ENCODE measurements around the gene L3MBTL4.
"Not testable (repeated sequence)": the region's sequence is repeated elsewhere in the genome, so short reads cannot be mapped to it uniquely, and the experiment has no call there.

L3MBTL4 gene

DNA sequence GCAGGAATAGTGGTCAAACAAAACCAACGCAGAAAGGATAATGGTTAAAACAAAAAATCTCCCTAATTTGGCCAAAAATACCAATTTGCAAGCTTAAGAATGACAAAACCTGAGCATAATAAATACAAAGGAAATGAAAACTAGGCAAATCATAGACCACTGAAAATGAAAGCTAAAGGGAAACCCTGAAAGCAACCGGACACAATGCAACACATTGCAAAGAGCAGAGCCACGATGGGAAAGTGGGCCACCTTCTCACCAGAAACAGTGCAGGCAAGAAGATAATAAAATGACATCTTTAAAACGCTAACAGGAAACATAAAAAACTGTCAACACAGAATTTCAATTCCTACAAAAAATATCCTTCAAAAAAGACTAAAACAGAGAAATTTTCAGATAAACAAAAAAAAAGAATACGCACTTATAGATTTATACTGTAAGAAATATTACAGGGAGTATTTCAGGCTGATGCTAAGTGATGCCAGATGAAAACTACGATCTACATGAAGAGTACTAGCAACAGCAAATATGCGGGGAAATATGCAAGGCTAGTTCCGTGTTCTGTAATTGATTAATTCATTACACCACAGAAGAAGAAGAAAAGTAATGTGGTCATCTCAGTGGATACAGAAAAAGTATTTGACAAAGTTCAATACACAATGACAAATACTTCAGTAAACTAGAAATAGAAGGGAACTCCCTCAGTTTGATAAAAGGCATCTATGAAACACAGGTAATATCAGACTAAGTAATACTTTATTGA lies 239.5 kb downstream of the L3MBTL4 start:
- no peak for DNase-seq (ENCODE audit: low spot score)

DNA sequence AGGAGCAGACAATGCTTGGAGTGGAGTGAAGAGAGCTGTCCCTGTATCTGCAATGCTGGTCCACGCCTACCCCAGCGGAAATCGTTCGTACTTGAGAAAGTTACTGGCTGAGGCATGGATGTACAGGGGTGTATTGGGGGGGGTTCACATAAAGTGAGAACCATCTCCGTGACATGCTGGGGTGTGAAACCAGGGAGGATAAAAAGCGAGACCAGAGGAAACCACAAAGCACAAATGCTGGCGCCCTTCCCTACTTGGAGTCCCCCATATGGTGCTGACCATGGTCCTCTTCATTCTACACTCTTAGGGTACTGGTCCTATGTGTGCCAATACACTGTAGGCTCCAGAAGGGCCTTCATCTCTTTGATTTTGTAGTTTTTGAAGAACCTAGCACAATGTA lies 244.1 kb downstream of the L3MBTL4 start:
- DNase-seq (ENCODE audit: low spot score), result no peak

DNA sequence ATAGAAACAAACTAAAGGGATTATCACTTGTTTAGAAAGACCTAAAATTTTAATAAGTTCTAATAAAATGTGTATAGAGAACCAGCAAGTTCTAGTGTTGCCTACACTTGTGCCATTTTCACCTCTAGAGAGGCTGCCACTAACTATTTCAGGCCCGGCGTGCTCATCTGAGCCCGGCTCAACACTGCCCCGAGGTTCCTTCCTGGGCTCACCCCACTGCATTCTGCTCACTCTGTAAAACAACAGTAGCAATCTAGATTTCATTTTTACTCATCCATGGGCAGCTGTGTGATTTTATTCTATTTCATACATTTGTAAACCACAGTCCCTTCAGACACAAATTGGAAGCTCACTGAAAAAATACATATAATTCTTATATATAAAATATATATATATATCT lies 253.2 kb downstream of the L3MBTL4 start:
- DNase-seq (ENCODE audit: low spot score), result no peak

DNA sequence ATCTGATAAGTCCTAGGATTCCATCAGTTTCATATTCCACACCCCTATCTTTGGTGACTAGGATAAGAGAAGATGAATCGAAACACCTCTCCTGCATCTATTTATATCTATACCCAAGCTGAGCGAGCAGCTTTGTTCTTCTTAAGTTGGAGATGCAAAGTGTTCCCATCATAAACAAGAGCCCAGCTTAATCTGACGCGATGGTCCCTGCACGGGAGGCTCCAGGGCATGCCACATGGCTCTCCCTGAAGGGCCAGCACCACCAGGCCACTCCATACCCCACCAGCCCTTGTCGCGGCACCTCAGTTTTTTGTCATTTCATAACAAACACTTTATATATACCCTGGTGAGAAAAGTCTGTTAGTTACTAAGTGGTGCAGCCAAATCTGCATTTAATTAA lies 255.3 kb downstream of the L3MBTL4 start:
- DNase-seq (ENCODE audit: low spot score), result no peak

DNA sequence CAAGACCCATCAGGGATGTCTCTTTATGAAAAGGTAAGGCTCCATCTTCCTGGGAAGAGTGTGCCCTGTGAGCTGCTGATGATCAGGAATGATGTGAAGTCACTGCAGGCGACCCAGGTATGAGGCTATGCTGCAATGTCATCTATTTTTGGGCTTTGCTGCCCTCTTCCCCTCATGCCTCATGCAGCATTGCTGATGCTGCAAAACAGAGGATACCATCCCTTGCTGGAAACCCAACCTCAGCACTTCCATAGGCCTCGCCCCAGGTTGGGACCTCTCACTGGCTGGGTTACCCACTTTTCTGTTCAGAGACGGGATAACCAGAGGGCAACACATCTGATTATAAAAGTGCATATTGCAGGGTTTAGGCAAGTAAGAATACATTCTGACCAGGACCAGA lies 255.8 kb downstream of the L3MBTL4 start:
- DNase-seq (ENCODE audit: low spot score), result no peak

DNA sequence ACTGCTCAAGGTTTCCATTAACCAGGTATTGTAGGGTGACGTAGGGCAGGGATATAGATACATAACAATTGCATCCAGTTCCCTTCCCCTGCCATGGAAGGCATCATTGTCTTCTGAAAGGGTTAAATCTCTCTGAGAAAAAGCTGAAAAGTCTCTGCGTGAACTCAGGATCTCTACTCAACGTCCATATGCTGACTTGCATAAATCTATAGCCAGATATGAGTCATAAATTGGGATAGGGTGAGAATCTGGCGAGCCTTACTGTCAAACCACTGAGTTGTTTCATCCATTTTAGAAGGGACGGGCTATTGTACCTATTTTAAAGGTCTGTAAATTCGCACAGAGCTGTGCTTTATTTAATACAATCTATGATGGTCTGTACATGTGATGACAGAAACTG lies 258.3 kb downstream of the L3MBTL4 start:
- DNase-seq (ENCODE audit: low spot score), result no peak

DNA sequence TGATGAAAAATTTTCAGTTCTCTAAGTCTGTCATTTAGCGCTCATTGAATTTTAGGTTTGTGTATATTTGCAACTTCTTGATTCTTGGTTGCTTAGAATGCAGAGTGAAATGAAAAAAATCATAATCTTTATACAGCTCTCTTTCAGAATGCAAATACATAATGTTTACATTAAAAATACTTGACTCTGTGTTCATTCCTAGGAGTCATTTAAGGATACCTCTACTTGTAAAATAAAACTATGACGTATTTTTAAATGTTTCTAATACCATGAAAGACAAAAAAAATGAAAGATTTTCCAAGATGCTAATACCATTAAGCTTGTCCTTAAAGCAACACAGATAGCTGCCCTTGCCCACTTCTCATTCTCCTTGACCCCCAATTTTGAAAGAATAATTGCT lies 259.0 kb downstream of the L3MBTL4 start:
- no peak for DNase-seq (ENCODE audit: low spot score)

DNA sequence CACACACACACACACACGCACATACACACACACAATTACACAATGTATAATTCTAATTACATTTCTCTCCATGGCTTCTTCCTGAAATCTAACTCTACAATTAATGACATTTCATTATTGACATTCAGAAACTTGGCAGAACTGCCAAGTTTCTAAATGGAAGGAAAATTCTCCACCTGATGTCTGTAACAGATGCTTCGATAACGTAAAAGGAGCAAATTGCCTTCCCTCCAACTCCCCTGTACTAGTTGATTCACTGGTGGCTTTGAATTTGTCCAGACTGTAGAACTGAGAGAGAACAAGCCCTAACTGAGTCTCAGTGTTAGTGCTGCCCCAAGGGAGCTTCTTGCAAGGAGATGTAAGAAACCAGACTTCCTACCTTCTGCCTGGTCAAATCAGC lies 264.3 kb downstream of the L3MBTL4 start:
- DNase-seq (ENCODE audit: low spot score), result no peak

DNA sequence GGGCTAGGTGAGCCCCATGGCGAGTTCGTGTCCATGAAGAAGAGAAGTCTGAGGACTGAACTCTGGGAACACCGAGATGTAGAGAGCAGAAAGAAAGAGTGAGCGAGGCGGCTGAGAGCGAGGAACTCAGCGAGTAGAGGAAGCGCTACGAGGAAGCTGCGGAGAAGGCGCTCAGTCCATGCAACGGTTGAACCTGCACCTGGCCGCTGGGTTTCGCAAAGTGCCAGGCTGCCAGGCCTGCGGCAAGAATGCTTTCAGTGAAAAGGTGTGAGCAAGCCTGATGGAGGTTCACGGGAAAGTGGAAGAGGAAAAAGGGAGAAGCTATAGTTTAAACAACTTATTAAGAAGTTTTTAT lies 268.4 kb downstream of the L3MBTL4 start:
- no peak for DNase-seq (ENCODE audit: low spot score)

DNA sequence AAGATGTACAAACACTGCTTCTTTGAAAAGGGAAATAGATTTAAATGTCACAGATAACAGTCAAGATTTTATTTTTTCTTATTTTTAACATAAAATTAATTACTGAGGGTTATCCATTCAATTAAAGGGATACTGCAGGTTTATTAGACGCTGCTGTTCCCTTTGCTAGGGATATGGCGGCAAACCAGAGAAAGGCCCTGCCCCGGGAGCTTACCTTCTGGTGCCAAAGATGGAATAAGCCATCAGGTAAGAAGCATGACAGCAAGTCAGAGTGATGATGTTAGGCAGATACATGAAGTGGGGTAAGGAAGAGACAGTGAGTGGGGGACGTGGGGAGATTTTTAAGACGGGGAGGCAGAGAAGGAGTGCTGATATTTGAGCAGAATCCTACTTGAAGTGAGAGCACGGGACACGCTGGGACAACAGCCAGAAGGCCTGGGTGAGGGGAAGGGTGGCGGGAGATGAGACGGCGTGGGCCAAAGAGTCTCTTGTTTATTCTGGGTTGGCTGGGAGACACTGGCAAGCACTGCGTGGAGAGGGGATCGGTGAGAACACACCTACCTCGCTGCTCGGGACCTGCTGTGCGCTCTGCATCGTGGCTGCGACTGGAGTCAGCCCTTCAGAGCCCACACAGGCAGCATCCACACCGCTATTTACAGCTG lies 268.9 kb downstream of the L3MBTL4 start:
- no peak for DNase-seq (ENCODE audit: low spot score)

DNA sequence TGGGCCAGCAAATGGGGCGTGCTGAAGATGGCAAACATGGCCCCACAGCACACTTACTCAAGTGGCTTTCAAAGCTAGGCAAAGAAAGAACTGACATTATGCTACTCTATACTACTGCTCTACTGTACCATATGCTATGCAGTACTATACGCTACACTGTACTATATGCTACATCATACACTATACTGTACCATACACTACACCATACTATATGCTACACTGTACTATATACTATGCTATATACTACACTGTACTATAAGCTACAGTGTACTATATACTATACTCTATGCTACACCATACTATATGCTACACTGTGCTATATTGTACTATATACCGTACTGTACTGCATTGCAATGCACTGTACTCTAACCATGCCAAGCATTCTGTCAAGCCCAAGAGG lies 275.7 kb downstream of the L3MBTL4 start:
- no peak for DNase-seq (ENCODE audit: low spot score)

DNA sequence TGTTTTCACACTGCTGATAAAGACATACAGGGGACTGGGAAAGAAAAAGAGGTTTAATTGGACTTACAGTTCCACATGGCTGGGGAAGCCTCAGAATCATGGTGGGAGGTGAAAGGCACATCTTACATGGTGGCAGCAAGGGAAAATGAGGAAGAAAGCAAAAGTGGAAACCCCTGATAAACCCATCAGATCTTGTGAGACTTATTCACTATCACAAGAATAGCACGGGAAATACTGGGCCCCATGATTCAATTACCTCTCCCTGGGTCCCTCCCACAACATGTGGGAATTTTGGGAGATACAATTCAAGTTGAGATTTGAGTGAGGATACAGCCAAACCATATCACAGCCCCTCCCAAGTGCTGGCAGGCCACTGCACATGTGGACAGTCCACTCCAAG lies 278.8 kb downstream of the L3MBTL4 start:
- DNase-seq (ENCODE audit: low spot score), result not testable (repeated sequence)

DNA sequence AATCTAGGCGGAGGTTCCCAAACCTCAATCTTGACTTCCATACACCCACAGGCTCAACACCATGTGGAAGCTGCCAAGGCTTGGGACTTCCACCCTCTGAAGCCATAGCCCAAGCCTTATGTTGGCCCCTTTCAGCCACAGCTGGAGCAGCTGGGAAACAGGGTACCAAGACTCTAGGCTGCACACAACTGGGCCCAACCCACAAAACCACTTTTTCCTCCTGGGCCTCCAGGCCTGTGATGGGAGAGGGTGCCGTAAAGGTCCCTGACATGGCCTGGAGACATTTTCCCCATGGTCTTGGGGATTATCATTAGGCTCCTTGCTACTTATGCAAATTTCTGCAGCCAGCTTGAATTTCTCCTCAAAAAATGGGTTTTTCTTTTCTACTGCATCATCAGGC lies 279.7 kb downstream of the L3MBTL4 start:
- DNase-seq (ENCODE audit: low spot score), result not testable (repeated sequence)

DNA sequence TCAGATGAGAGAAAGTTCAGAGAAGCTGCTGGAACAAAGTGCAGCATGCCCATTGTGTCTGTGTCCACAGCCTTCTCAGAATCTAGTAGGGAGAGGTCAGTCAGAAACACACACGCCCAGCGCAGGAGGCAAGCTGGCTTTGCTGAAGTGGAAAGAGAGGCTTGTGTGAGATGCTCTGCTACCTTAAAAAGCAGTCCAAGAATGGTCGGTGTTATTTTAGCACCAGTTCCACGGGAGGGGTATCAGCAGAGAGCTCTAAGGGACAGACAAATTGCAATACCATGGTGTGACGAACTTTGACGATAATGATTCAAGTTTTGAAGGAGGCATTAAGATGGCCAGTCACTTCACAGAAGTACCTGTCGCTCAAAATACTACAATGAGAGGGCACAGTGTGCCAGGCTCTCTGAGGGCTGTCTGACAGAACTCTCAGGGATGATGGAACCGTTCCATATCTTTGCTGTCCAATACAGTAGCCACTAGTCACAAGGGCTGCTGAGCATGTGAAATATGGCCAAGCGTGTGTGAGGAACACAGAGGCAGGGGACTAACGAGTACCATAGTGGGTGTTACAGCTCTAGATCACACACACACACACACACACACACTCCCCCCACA lies 281.9 kb downstream of the L3MBTL4 start:
- no peak for DNase-seq (ENCODE audit: low spot score)

DNA sequence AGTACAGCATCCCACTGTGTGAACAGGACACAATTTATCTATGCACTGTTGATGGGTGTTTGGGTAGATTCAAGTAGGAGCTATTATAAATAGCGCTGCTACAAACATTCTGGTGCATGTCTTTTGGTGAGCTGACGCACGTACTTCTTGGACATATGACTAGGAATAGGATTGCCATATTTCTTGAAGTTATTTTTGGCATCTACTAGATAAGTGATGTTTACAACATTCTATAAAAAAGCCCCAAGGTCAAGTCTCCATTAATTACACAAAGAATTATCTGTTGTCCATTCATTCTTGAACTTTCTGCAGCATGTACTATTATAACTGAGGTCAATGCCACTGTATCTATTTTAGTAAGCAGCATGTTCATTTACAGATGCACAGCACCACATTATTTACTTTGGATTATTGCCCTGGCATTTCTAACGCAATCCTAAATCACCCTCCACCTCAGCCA lies 293.9 kb downstream of the L3MBTL4 start:
- no peak for DNase-seq (ENCODE audit: low spot score)

DNA sequence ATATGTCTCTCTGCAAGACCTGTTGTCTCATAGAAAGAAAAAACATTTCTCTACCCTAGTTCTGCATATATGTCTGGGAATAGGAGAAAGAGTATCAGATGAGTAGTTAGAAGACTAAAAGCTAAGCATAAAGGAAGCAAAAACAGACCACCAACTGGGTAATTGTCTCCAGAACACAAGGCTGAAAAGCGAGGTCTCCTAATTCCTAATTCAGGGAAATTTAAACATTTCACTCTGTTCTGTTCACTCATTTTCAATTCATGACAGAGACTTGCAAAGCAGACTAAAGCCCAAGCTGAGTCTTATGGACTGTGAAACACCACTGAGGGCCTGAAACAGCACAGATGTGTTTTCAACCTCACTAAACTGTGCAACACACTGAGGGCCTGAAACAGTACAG lies 294.9 kb downstream of the L3MBTL4 start:
- DNase-seq (ENCODE audit: low spot score), result no peak

DNA sequence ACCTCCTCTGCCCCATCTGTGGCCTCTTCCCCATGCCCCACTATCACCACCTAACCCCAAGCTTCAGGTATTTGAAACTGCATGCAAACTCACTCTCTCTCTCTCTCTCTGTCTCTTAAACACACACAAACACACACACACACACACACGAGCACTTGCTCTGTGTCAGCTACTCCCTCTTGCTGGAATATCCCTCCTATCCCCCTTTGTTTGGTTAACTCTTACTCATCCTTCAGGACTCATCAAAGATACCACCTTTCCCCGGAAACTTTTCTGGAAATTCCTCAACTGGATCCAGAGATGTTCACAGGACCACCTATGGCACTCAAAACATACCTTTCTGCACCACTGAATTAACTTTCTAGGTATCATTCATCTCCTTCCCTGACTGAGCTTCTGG lies 296.6 kb downstream of the L3MBTL4 start:
- DNase-seq (ENCODE audit: low spot score), result no peak

DNA sequence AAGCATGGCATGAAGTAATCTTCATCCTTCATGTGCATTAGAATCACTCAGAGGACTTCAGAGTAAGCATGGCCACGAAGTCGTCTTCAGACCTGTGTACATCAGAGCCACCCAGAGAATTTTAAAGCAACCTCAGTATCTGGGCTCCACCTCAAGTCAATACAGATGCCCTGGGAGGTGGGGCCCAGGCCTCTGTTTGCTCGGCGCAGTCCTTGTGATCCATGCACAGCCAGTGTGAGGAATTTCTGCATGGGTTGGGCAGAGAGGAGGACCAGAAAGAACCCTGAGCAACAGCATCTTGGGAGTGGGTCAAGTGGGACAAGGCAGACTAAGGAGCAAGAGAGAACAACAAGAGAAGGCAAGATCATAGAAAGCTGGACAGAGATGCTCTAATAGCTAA lies 299.0 kb downstream of the L3MBTL4 start:
- DNase-seq (ENCODE audit: low spot score), result no peak

DNA sequence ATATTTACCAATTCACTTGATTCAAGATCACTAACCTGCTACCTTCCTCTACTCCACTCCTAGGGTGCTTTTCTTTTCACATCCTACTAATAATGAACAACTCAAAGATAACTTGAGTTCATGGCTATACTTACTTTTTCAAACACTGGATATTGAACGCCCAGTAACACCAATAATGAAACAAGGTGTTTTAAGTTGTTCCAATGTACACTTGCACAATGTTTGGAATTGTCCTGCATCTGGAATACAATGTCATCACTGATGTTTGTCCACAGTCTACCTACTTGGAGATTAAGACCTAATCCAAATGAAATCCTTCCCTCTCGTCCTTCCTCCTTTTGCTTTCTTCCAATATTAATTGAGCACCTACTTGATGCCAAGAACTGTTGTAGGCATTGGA lies 301.1 kb downstream of the L3MBTL4 start:
- no peak for DNase-seq (ENCODE audit: low spot score)

DNA sequence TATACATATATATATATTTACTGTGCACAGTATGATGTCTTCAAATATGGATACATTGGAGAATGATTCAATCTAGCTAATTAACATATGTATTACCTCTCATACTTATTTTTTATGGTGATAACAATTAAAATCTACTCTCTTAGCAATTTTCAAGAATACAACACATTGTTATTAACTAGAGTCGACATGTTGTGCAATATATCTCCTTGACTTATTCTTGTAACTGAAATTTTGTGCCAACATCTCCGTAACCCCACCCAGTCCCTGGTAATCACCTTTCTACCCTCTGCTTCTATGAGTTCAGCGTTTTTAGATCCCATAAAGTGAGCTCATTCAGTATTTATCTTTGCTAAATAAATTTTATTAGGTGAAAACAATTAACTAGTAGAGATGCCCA lies 303.0 kb downstream of the L3MBTL4 start:
- no peak for DNase-seq (ENCODE audit: low spot score)

DNA sequence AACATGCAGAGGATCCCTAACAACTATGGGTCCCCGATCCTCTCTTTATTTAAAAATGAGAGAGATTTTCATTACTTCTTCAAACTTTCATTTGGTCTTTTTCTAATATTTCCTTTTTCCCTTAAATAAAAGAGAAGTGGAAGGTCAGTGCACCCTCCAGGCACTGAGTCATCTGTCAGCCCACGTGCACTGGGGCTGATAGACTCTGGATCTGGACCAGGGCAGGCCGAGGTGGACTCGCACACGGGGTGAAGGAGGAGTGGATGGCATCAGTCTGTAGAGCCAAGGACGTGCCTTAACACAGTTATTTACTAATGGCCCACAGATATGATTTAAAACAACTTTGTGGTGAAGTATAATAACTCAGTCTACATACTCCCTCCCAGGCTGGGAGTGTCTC lies 305.0 kb downstream of the L3MBTL4 start:
- no peak for DNase-seq (ENCODE audit: low spot score)

DNA sequence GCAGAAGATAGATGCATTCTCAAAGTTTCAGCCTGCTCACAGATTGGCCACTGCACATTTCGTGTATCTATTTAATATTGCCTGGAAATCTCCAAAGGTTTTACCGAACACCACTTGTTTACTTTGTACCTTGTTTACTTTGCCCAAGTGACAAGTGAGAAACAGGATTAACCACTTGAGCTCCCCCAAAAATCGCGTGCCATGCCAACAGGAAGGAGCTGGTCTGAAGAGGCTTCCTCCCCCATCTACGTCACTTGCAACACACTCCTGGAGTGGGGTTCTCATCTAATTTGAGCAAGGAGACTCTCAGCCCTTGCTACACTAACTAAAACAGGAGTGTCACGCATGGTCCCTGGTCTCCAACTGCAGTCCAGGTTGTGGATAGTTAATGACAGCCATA lies 306.9 kb downstream of the L3MBTL4 start:
- DNase-seq (ENCODE audit: low spot score), result no peak

DNA sequence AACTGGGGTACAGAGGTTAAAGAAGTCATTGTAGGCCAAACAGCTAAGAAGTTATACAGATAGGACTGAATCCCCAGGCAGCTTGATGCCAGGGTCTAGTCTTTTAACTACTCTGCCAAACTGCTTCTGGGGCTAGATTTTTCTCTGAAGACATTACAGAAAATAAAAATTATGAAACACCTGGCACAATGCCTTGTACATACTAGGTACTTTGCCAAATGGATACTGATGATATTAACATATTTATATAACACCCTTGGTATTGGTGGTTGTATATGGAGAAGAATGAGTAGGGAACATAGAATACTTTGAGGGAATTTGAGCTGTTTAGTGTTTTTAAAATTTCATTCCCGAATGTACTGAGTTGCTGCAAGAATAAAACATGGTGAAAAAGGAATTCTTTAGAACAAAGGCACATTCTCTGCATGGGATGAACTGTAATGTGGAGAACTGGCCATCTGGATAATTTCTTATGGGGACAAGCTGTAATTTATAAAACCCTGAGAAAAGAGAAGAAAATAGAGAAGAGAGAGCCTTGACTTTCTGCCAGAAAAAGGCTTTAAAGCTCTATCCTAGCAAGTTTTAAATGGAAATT lies 308.5 kb downstream of the L3MBTL4 start:
- no peak for DNase-seq (ENCODE audit: low spot score)
